ENCODE results near the gene HEYL.

DNA sequence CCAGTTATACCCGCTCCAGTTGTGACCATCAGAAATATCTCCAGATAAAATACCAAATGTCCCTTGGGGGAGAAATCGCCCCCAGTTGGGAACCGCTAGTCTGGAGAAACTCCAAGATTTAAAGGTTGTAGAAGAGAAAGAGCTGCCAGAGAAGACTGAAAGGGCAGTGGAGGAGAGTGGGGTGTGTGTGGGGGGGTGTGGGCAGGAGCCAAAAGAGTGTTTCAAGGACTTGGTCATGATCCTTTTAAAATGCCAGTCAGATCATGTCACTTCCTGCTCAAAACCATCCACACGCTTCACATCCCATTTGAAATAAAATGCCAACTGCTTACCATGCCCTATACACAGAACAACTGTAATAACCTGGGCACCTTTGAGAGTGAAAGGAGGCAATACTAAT lies 3.4 kb upstream of the HEYL start:
- TF ChIP-seq, protein P1, sequence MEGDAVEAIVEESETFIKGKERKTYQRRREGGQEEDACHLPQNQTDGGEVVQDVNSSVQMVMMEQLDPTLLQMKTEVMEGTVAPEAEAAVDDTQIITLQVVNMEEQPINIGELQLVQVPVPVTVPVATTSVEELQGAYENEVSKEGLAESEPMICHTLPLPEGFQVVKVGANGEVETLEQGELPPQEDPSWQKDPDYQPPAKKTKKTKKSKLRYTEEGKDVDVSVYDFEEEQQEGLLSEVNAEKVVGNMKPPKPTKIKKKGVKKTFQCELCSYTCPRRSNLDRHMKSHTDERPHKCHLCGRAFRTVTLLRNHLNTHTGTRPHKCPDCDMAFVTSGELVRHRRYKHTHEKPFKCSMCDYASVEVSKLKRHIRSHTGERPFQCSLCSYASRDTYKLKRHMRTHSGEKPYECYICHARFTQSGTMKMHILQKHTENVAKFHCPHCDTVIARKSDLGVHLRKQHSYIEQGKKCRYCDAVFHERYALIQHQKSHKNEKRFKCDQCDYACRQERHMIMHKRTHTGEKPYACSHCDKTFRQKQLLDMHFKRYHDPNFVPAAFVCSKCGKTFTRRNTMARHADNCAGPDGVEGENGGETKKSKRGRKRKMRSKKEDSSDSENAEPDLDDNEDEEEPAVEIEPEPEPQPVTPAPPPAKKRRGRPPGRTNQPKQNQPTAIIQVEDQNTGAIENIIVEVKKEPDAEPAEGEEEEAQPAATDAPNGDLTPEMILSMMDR (conservative IDR thresholded peaks at IDR 0.05; ENCODE audit: low read length), result no peak
- no peak for TF ChIP-seq EZH2phosphoT487 (IDR thresholded peaks at IDR 0.05; ENCODE audit: borderline replicate concordance)
